PC-9 (cell line): ENCODE data around the gene METTL3. TPM values are rescaled to one million over a fixed set of nuclear protein-coding genes. Genes with fewer than 3 reads are reported as not detected.

Experiments
- BruUV-seq: library from RNA; stranded (reverse); fragments of 400-500 nt; replicated peaks from 2 replicates; lab custom pipeline; 2021; lab: Mats Ljungman, UMichigan
- CTCF ChIA-PET: fragments of 300-600 bp; sonication (Branson Sonifier 250); formaldehyde crosslinking; loops from one replicate; lab custom pipeline; 2022; ENCODE audit warnings: antibody characterized with exemption; lab: Charles Lee
- POLR2A ChIA-PET: fragments of 300-600 bp; sonication (Branson Sonifier 250); formaldehyde crosslinking; loops from one replicate; lab custom pipeline; 2022; ENCODE audit warnings: antibody characterized with exemption; ENCODE audit not compliant: unreplicated experiment; lab: Charles Lee
- DNase-seq, 2 experiments: peaks; one replicate each; pipeline versions ENCODE4 v3.0.0 to v3.0.0-alpha.2; 2015 to 2022; ENCODE audit warnings: mixed read lengths in 1 of 2
- H2AFZ ChIP-seq: fragments of 200-600 bp; sonication (generic); 2 replicates; pipeline ENCODE4 v1.8.1; 2017; ENCODE audit warnings: antibody characterized with exemption
- H3F3A ChIP-seq: fragments of 200-600 bp; sonication (generic); 2 replicates; pipeline ENCODE4 v1.8.1; 2017; ENCODE audit warnings: antibody characterized with exemption, mild to moderate bottlenecking, low read depth; ENCODE audit not compliant: insufficient read depth
- H3K27ac ChIP-seq: fragments of 200-600 bp; sonication (generic); 2 replicates; pipeline ENCODE4 v1.6.1; 2016; ENCODE audit warnings: mixed run types
- H3K27me3 ChIP-seq: fragments of 200-600 bp; sonication (generic); 2 replicates; pipeline ENCODE4 v1.6.1; 2016; ENCODE audit warnings: low read depth, mixed run types; ENCODE audit not compliant: insufficient read depth
- H3K36me3 ChIP-seq: fragments of 200-600 bp; sonication (generic); 2 replicates; pipeline ENCODE4 v1.6.1; 2016; ENCODE audit warnings: low read depth, mixed run types
- H3K4me1 ChIP-seq: fragments of 200-600 bp; sonication (generic); replicated peaks from 2 replicates; pipeline ENCODE4 v1.6.1; 2016; ENCODE audit warnings: mixed run types; ENCODE audit not compliant: insufficient read depth
- H3K4me2 ChIP-seq: fragments of 200-600 bp; sonication (generic); 2 replicates; pipeline ENCODE4 v1.6.1; 2017; ENCODE audit warnings: mixed run types
- H3K4me3 ChIP-seq: fragments of 200-600 bp; sonication (generic); 2 replicates; pipeline ENCODE4 v1.6.1; 2016; ENCODE audit warnings: mixed run types
- H3K79me2 ChIP-seq: fragments of 200-600 bp; sonication (generic); 2 replicates; pipeline ENCODE4 v1.6.1; 2017; ENCODE audit warnings: low read depth, mixed run types
- H3K9me2 ChIP-seq: fragments of 200-600 bp; sonication (generic); 2 replicates; pipeline ENCODE4 v1.8.1; 2017; ENCODE audit warnings: mild to moderate bottlenecking; ENCODE audit not compliant: insufficient read depth
- H3K9me3 ChIP-seq: fragments of 200-600 bp; sonication (generic); 2 replicates; pipeline ENCODE4 v1.8.1; 2016; ENCODE audit warnings: low read depth; ENCODE audit not compliant: insufficient read depth
- H4K20me1 ChIP-seq: fragments of 200-600 bp; sonication (generic); 2 replicates; pipeline ENCODE4 v1.8.1; 2017; ENCODE audit not compliant: insufficient read depth
- EZH2 ChIP-seq: fragments of 200-600 bp; sonication (generic); IDR thresholded peaks from 2 replicates; pipeline ENCODE4 v1.8.0; 2017; ENCODE audit warnings: antibody characterized with exemption, low read depth
- intact Hi-C: fragments of 100-400 bp; cut with micrococcal nuclease; formaldehyde crosslinking; loops from one replicate; pipeline ENCODE4 v1.10.0; 2022; ENCODE audit not compliant: unreplicated experiment
- total RNA-seq: library from RNA; stranded (reverse); gene quantifications from 2 replicates; pipeline ENCODE4 v1.2.3, GENCODE V29; 2021
- TF ChIP-seq, protein P1 (sequence below): fragments of 200-600 bp; sonication (generic); conservative IDR thresholded peaks from 2 replicates; pipeline ENCODE4 v1.6.1; 2017; ENCODE audit warnings: mixed run types, antibody characterized with exemption, mild to moderate bottlenecking, moderate library complexity

METTL3 gene
- total RNA-seq, 1 experiment from 2014 or later: 27.9 TPM

GRCh38 chr14:21543963-21544362 lies 32.8 kb upstream of the METTL3 start:
- Histone ChIP-seq H2AFZ (no peak overlapping the region), H3K4me1 (no peaks in the 10 kb centered on the region), H3K27me3 (no peaks in the 10 kb centered on the region), H3K4me3 (no peak overlapping the region), H3K4me2 (no peak overlapping the region), H3K9me2 (no peaks in the 10 kb centered on the region), H3K79me2 (no peaks in the 10 kb centered on the region), H4K20me1 (no peaks in the 10 kb centered on the region), H3K27ac (no peak overlapping the region), H3K36me3 (no peaks in the 10 kb centered on the region), H3K9me3 (no peaks in the 10 kb centered on the region), H3F3A (no peaks in the 10 kb centered on the region)
- no peak for DNase-seq
- POLR2A ChIA-PET: no interaction called here
- BruUV-seq: no TSS peak
- intact Hi-C loops: no loop called here
- TF ChIP-seq EZH2: no peak
- TF ChIP-seq, protein P1, sequence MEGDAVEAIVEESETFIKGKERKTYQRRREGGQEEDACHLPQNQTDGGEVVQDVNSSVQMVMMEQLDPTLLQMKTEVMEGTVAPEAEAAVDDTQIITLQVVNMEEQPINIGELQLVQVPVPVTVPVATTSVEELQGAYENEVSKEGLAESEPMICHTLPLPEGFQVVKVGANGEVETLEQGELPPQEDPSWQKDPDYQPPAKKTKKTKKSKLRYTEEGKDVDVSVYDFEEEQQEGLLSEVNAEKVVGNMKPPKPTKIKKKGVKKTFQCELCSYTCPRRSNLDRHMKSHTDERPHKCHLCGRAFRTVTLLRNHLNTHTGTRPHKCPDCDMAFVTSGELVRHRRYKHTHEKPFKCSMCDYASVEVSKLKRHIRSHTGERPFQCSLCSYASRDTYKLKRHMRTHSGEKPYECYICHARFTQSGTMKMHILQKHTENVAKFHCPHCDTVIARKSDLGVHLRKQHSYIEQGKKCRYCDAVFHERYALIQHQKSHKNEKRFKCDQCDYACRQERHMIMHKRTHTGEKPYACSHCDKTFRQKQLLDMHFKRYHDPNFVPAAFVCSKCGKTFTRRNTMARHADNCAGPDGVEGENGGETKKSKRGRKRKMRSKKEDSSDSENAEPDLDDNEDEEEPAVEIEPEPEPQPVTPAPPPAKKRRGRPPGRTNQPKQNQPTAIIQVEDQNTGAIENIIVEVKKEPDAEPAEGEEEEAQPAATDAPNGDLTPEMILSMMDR: no peak
- CTCF ChIA-PET: interaction anchor here (0.6 kb wide), 1 partner anchor 190 kb away, joined by 7 read pairs; no protein-coding TSS in a partner anchor

- Histone ChIP-seq H3K36me3 (no peaks in the 10 kb centered on the region), H3K27ac (no peak overlapping the region), H3K4me2 (no peak overlapping the region), H3K79me2 (no peaks in the 10 kb centered on the region), H3K4me3 (no peak overlapping the region), H3F3A (no peaks in the 10 kb centered on the region), H4K20me1 (no peaks in the 10 kb centered on the region), H3K27me3 (no peaks in the 10 kb centered on the region), H3K9me2 (no peaks in the 10 kb centered on the region), H3K4me1 (no peaks in the 10 kb centered on the region), H3K9me3 (no peaks in the 10 kb centered on the region), H2AFZ (no peak overlapping the region)
- intact Hi-C loops: no loop called here
- ChIA-PET CTCF (no interaction called here), POLR2A (no interaction called here)
- TF ChIP-seq, protein P1: no peak
- no peak for TF ChIP-seq EZH2
- DNase-seq: no peak
- BruUV-seq: no TSS peak
Observed at GRCh38 chr14:21543521-21543960, 32.4 kb upstream of the METTL3 start.

GRCh38 chr14:21541413-21542074 lies 30.4 kb upstream of the METTL3 start:
- TF ChIP-seq EZH2: no peak
- TF ChIP-seq, protein P1: no peak
- ChIA-PET POLR2A (no interaction called here), CTCF (no interaction called here)
- Histone ChIP-seq H2AFZ (no peak overlapping the region), H3K27ac (no peak overlapping the region), H3K4me2 (no peak overlapping the region), H3K9me2 (no peaks in the 10 kb centered on the region), H3K36me3 (no peaks in the 10 kb centered on the region), H3K4me3 (no peak overlapping the region), H3K79me2 (no peaks in the 10 kb centered on the region), H3K9me3 (no peaks in the 10 kb centered on the region), H3F3A (no peaks in the 10 kb centered on the region), H3K4me1 (no peaks in the 10 kb centered on the region), H4K20me1 (no peaks in the 10 kb centered on the region), H3K27me3 (no peaks in the 10 kb centered on the region)
- intact Hi-C loops: no loop called here
- no peak for DNase-seq
- BruUV-seq: no TSS peak
